ENCODE measurements around the gene ARID3A. TPM values are rescaled to one million over a fixed set of nuclear protein-coding genes. Genes with fewer than 3 reads are reported as not detected.

The ARID3A gene
- total and polyA plus RNA-seq, 2 of the 8 experiments (the other 6 are each of a cell fraction or from before 2014, with no cell fraction given) = 40.5 to 77.4 TPM

GRCh38 chr19:926323-926588 is 421 bp downstream of the ARID3A start:
- Histone ChIP-seq H3K14ac (ENCODE audit: insufficient read length) (no peak overlapping the region), H2BK20ac (ENCODE audit: low read length) (no peak overlapping the region), H3K18ac (ENCODE audit: extremely low read depth, low read length) (peak overlapping the region; percentile 32; the same call in 1 of the 2 replicates), H3K9ac (replicated peaks in 1 of 4; ENCODE audit: extremely low read depth in 1 of 4, low read depth in 3 of 4, low read length in 3 of 4) (peak overlapping the region in 2 of 4 experiments; percentile 34 to 57; a peak in 4 of 7 replicates), H3K4me3 (ENCODE audit: extremely low read depth in 1 of 4, insufficient read depth in 2 of 4, low read depth in 3 of 4, low read length in 4 of 4) (peak overlapping the region; percentile 65 to 97 (median 76)), H2AFZ (ENCODE audit: low read length) (no peak overlapping the region), H3K36me3 (ENCODE audit: control insufficient read depth in 2 of 4, insufficient read depth in 4 of 4, low read length in 3 of 4) (peaks cover 0 to 12% (median 5%) of the 10 kb centered on the region in 4 experiments; a peak in 2 of 8 replicates), H3K79me2 (ENCODE audit: control insufficient read depth in 1 of 2, insufficient read depth in 2 of 2, low read length in 2 of 2) (peaks cover 0 to 19% of the 10 kb centered on the region in 2 experiments; a peak in 2 of 4 replicates), H3K23ac (ENCODE audit: insufficient read length) (no peak overlapping the region), H4K8ac (ENCODE audit: extremely low read depth, insufficient read depth, low read length) (no peak overlapping the region), H3K4me2 (ENCODE audit: insufficient read depth in 1 of 2, low read depth in 2 of 2, low read length in 2 of 2) (peak overlapping the region; percentile 63 to 71; a peak in 3 of 4 replicates), H3K27ac (ENCODE audit: low read depth, low read length) (no peak overlapping the region; the same call in 1 of the 2 replicates), H2BK120ac (replicated peaks; ENCODE audit: low read depth, low read length) (no peak overlapping the region), H3K9me3 (ENCODE audit: insufficient read depth in 2 of 2, low read depth in 1 of 2, low read length in 1 of 2) (no peaks in the 10 kb centered on the region), H3K79me1 (ENCODE audit: low read depth, low read length) (peaks cover 6% of the 10 kb centered on the region; the same call in 1 of the 2 replicates), H2BK5ac (ENCODE audit: low read depth, low read length) (no peak overlapping the region), H3K27me3 (replicated peaks in 1 of 4; ENCODE audit: control insufficient read depth in 3 of 4, extremely low read depth in 1 of 4, insufficient read depth in 3 of 4, low read length in 3 of 4) (peaks cover 2 to 5% (median 3%) of the 10 kb centered on the region in 4 experiments; a peak in 6 of 7 replicates), H3K4ac (replicated peaks; ENCODE audit: insufficient read length, low read depth, low read length) (no peak overlapping the region), H4K20me1 (replicated peaks in 1 of 2; ENCODE audit: control insufficient read depth in 1 of 2, insufficient read depth in 2 of 2, low read length in 2 of 2) (peaks cover 0 to 6% of the 10 kb centered on the region in 2 experiments), H2BK15ac (ENCODE audit: low read length) (no peak overlapping the region), H2BK12ac (ENCODE audit: low read depth, low read length) (no peak overlapping the region), H3K23me2 (ENCODE audit: low read depth, low read length) (peaks cover 6% of the 10 kb centered on the region), H3K56ac (replicated peaks; ENCODE audit: insufficient read length, low read depth, low read length) (no peak overlapping the region), H4K5ac (ENCODE audit: insufficient read length, low read depth, low read length) (no peak overlapping the region), H4K91ac (replicated peaks; ENCODE audit: insufficient read length, low read length) (peak overlapping the region; percentile 85), H3K4me1 (replicated peaks in 1 of 4; ENCODE audit: control insufficient read depth in 3 of 4, insufficient read depth in 4 of 4, low read length in 3 of 4) (peaks cover 2 to 8% (median 6%) of the 10 kb centered on the region in 4 experiments), H2AK5ac (ENCODE audit: low read depth, low read length) (no peak overlapping the region)
- POLR2A ChIA-PET (ENCODE audit: partially characterized antibody) = interaction anchor here (1.3 kb wide), 1 partner anchor 51 kb away, joined by 3 read pairs; no protein-coding TSS in a partner anchor
- no peak for DNase-seq (ENCODE audit: low read depth in 1 of 2, low spot score in 2 of 2)
- 0% methylated on average over 3 of the region's 21 CpGs; no CpG with 5 or more reads in 1 of the 2 experiments for WGBS, 2 experiments (ENCODE audit: extremely low coverage in 1 of 2, insufficient coverage in 1 of 2, insufficient read length in 1 of 2, insufficient replicate concordance in 2 of 2, low coverage in 1 of 2, low lambda C conversion rate in 2 of 2, missing lambda C conversion rate in 1 of 2)
- FAIRE-seq = no peak
- CTCF ChIA-PET (ENCODE audit: partially characterized antibody) = no interaction called here
- TF ChIP-seq NANOG (IDR thresholded peaks at IDR 0.05; ENCODE audit: insufficient read depth, low read depth, low read length, poor library complexity, severe bottlenecking) = no peak
- TF ChIP-seq HDAC2 (IDR thresholded peaks at IDR 0.05; ENCODE audit: borderline replicate concordance in 1 of 2, low read depth in 2 of 2, low read length in 2 of 2) = no peak
- no peak for TF ChIP-seq FOSL1 (IDR thresholded peaks at IDR 0.05; ENCODE audit: insufficient read depth, low read depth, low read length)
